PC-9 (cell line): ENCODE measurements around the gene RER1. TPM values are rescaled to one million over a fixed set of nuclear protein-coding genes. Genes with fewer than 3 reads are reported as not detected.

ENCODE experiments used
- BruUV-seq: library from RNA; stranded (reverse); fragments of 400-500 nt; replicated peaks from 2 replicates; lab custom pipeline; 2021; lab: Mats Ljungman, UMichigan
- CTCF ChIA-PET: fragments of 300-600 bp; sonication (Branson Sonifier 250); formaldehyde crosslinking; loops from one replicate; lab custom pipeline; 2022; ENCODE audit warnings: antibody characterized with exemption; lab: Charles Lee
- POLR2A ChIA-PET: fragments of 300-600 bp; sonication (Branson Sonifier 250); formaldehyde crosslinking; loops from one replicate; lab custom pipeline; 2022; ENCODE audit warnings: antibody characterized with exemption; ENCODE audit not compliant: unreplicated experiment; lab: Charles Lee
- DNase-seq, 2 experiments: peaks; one replicate each; pipeline versions ENCODE4 v3.0.0 to v3.0.0-alpha.2; 2015 to 2022; ENCODE audit warnings: mixed read lengths in 1 of 2
- H2AFZ ChIP-seq: fragments of 200-600 bp; sonication (generic); 2 replicates; pipeline ENCODE4 v1.8.1; 2017; ENCODE audit warnings: antibody characterized with exemption
- H3F3A ChIP-seq: fragments of 200-600 bp; sonication (generic); 2 replicates; pipeline ENCODE4 v1.8.1; 2017; ENCODE audit warnings: antibody characterized with exemption, mild to moderate bottlenecking, low read depth; ENCODE audit not compliant: insufficient read depth
- H3K27ac ChIP-seq: fragments of 200-600 bp; sonication (generic); 2 replicates; pipeline ENCODE4 v1.6.1; 2016; ENCODE audit warnings: mixed run types
- H3K27me3 ChIP-seq: fragments of 200-600 bp; sonication (generic); 2 replicates; pipeline ENCODE4 v1.6.1; 2016; ENCODE audit warnings: low read depth, mixed run types; ENCODE audit not compliant: insufficient read depth
- H3K36me3 ChIP-seq: fragments of 200-600 bp; sonication (generic); 2 replicates; pipeline ENCODE4 v1.6.1; 2016; ENCODE audit warnings: low read depth, mixed run types
- H3K4me1 ChIP-seq: fragments of 200-600 bp; sonication (generic); replicated peaks from 2 replicates; pipeline ENCODE4 v1.6.1; 2016; ENCODE audit warnings: mixed run types; ENCODE audit not compliant: insufficient read depth
- H3K4me2 ChIP-seq: fragments of 200-600 bp; sonication (generic); 2 replicates; pipeline ENCODE4 v1.6.1; 2017; ENCODE audit warnings: mixed run types
- H3K4me3 ChIP-seq: fragments of 200-600 bp; sonication (generic); 2 replicates; pipeline ENCODE4 v1.6.1; 2016; ENCODE audit warnings: mixed run types
- H3K79me2 ChIP-seq: fragments of 200-600 bp; sonication (generic); 2 replicates; pipeline ENCODE4 v1.6.1; 2017; ENCODE audit warnings: low read depth, mixed run types
- H3K9me2 ChIP-seq: fragments of 200-600 bp; sonication (generic); 2 replicates; pipeline ENCODE4 v1.8.1; 2017; ENCODE audit warnings: mild to moderate bottlenecking; ENCODE audit not compliant: insufficient read depth
- H3K9me3 ChIP-seq: fragments of 200-600 bp; sonication (generic); 2 replicates; pipeline ENCODE4 v1.8.1; 2016; ENCODE audit warnings: low read depth; ENCODE audit not compliant: insufficient read depth
- H4K20me1 ChIP-seq: fragments of 200-600 bp; sonication (generic); 2 replicates; pipeline ENCODE4 v1.8.1; 2017; ENCODE audit not compliant: insufficient read depth
- CTCF ChIP-seq: fragments of 200-600 bp; sonication (generic); conservative IDR thresholded peaks from 2 replicates; pipeline ENCODE4 v1.6.1; 2017; ENCODE audit warnings: mixed run types, antibody characterized with exemption, mild to moderate bottlenecking, moderate library complexity
- EZH2 ChIP-seq: fragments of 200-600 bp; sonication (generic); IDR thresholded peaks from 2 replicates; pipeline ENCODE4 v1.8.0; 2017; ENCODE audit warnings: antibody characterized with exemption, low read depth
- intact Hi-C: fragments of 100-400 bp; cut with micrococcal nuclease; formaldehyde crosslinking; loops from one replicate; pipeline ENCODE4 v1.10.0; 2022; ENCODE audit not compliant: unreplicated experiment
- total RNA-seq: library from RNA; stranded (reverse); gene quantifications from 2 replicates; pipeline ENCODE4 v1.2.3, GENCODE V29; 2021

Gene RER1
- total RNA-seq, 1 experiment from 2014 or later = 131 TPM

GRCh38 chr1:2356401-2356800 is 35.2 kb upstream of the RER1 start:
- CTCF ChIA-PET = no interaction called here
- H3K4me1 ChIP-seq = no peaks in the 10 kb centered on the region
- intact Hi-C loops = no loop called here
- TF ChIP-seq EZH2 (no peak), CTCF (no peak)
- H3K79me2 ChIP-seq = no peaks in the 10 kb centered on the region
- no peak overlapping the region for H2AFZ ChIP-seq
- no peak for DNase-seq
- H3K4me3 ChIP-seq = no peak overlapping the region
- BruUV-seq = no TSS peak
- no peaks in the 10 kb centered on the region for H3K9me2 ChIP-seq
- no peaks in the 10 kb centered on the region for H3K36me3 ChIP-seq
- H4K20me1 ChIP-seq = no peaks in the 10 kb centered on the region
- H3K27me3 ChIP-seq = no peaks in the 10 kb centered on the region
- POLR2A ChIA-PET = no interaction called here
- no peak overlapping the region for H3K4me2 ChIP-seq
- no peaks in the 10 kb centered on the region for H3K9me3 ChIP-seq
- no peak overlapping the region for H3K27ac ChIP-seq
- H3F3A ChIP-seq = no peaks in the 10 kb centered on the region

- H3K9me2 ChIP-seq = no peaks in the 10 kb centered on the region
- no peak for DNase-seq
- H3K27ac ChIP-seq = no peak overlapping the region
- H3K4me2 ChIP-seq = no peak overlapping the region
- no peaks in the 10 kb centered on the region for H3K27me3 ChIP-seq
- no peaks in the 10 kb centered on the region for H3K9me3 ChIP-seq
- H3K36me3 ChIP-seq = no peaks in the 10 kb centered on the region
- ChIA-PET CTCF (no interaction called here), POLR2A (interaction anchor here (0.5 kb wide), 1 partner anchor 45 kb away, joined by 3 read pairs; no protein-coding TSS in a partner anchor)
- no peaks in the 10 kb centered on the region for H3F3A ChIP-seq
- no peak overlapping the region for H2AFZ ChIP-seq
- no peak overlapping the region for H3K4me3 ChIP-seq
- no peak for TF ChIP-seq CTCF
- no peak for TF ChIP-seq EZH2
- H3K4me1 ChIP-seq = no peaks in the 10 kb centered on the region
- intact Hi-C loops = no loop called here
- H4K20me1 ChIP-seq = no peaks in the 10 kb centered on the region
- H3K79me2 ChIP-seq = no peaks in the 10 kb centered on the region
- no TSS peak for BruUV-seq
Measured at GRCh38 chr1:2356911-2357845, 34.5 kb upstream of the RER1 start.

- TF ChIP-seq CTCF (no peak), EZH2 (no peak)
- no peak overlapping the region for H2AFZ ChIP-seq
- H3F3A ChIP-seq = no peaks in the 10 kb centered on the region
- no peaks in the 10 kb centered on the region for H3K27me3 ChIP-seq
- no peaks in the 10 kb centered on the region for H3K9me2 ChIP-seq
- no peaks in the 10 kb centered on the region for H3K36me3 ChIP-seq
- H3K79me2 ChIP-seq = no peaks in the 10 kb centered on the region
- H3K9me3 ChIP-seq = no peaks in the 10 kb centered on the region
- DNase-seq = no peak
- POLR2A ChIA-PET = no interaction called here
- H3K27ac ChIP-seq = no peak overlapping the region
- no peaks in the 10 kb centered on the region for H3K4me1 ChIP-seq
- no TSS peak for BruUV-seq
- CTCF ChIA-PET = no interaction called here
- intact Hi-C loops = no loop called here
- H4K20me1 ChIP-seq = no peaks in the 10 kb centered on the region
- H3K4me2 ChIP-seq = no peak overlapping the region
- H3K4me3 ChIP-seq = no peak overlapping the region
Measured at GRCh38 chr1:2358072-2358471, 33.6 kb upstream of the RER1 start.
